Measurements from ENCODE around the gene SYNC.

DNA sequence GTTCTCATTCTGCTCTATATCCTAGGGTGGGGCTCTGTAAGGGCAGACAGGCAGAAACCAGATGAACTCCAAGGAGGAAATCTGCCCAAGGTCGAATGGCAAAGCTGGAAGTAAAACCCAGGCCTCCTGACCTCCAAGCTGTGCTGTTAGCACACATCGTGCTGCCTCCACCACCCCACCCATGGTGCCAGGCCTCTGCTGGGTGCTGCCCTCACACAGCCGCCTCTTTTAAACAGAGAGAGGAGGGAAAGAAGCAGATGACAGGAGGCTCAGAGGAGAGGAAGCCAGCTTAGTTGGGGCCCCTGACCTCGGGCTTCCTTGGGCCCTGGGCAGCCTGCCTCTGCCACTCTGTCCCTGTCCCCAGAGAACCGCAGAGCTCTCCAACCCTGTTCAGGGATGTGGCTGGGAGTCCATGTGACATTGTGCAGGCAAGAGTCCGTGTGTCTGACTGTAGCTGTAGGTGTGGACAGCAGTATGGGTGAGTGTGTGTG, 1.1 kb downstream of the SYNC start:
- no peak for TF ChIP-seq CTCF (IDR thresholded peaks at IDR 0.05)
- no peak for TF ChIP-seq POLR2A (IDR thresholded peaks at IDR 0.05)
- no peak for TF ChIP-seq EP300 (IDR thresholded peaks at IDR 0.05)

Data from tibial nerve (tissue), 4 donors.